GM21825 (cell line): ENCODE results near the gene LMO4.

Experiments
- ATAC-seq: cut with Tn5 transposase; IDR thresholded peaks from one replicate; pipeline ENCODE4 v1.9.1; 2021; ENCODE audit warnings: mild to moderate bottlenecking, moderate library complexity; ENCODE audit not compliant: unreplicated experiment

LMO4 gene

GRCh38 chr1:87327376-87328271 is 1.1 kb upstream of the LMO4 start:
- no peak for ATAC-seq

GRCh38 chr1:87329051-87329525 is 408 bp downstream of the LMO4 start:
- ATAC-seq, result no peak

GRCh38 chr1:87329526-87330056 is 911 bp downstream of the LMO4 start:
- no peak for ATAC-seq

GRCh38 chr1:87330057-87330884 is 1.6 kb downstream of the LMO4 start:
- ATAC-seq, result no peak

GRCh38 chr1:87330885-87331364 is 2.2 kb downstream of the LMO4 start:
- ATAC-seq, result no peak

GRCh38 chr1:87331365-87332241 is 2.9 kb downstream of the LMO4 start:
- peak; percentile 20 for ATAC-seq

GRCh38 chr1:87333692-87334347 is 5.1 kb downstream of the LMO4 start:
- no peak for ATAC-seq

GRCh38 chr1:87334351-87335174 is 5.9 kb downstream of the LMO4 start:
- no peak for ATAC-seq

GRCh38 chr1:87335175-87335884 is 6.7 kb downstream of the LMO4 start:
- peak; percentile 54 for ATAC-seq

GRCh38 chr1:87336623-87337067 is 8.0 kb downstream of the LMO4 start:
- no peak for ATAC-seq

GRCh38 chr1:87337606-87338005 is 8.9 kb downstream of the LMO4 start:
- no peak for ATAC-seq

GRCh38 chr1:87338566-87338965 is 9.9 kb downstream of the LMO4 start:
- no peak for ATAC-seq

GRCh38 chr1:87344231-87344630 is 15.6 kb downstream of the LMO4 start:
- no peak for ATAC-seq

GRCh38 chr1:87346130-87346814 is 17.6 kb downstream of the LMO4 start:
- no peak for ATAC-seq

GRCh38 chr1:87348341-87349019 is 19.8 kb downstream of the LMO4 start:
- ATAC-seq, result no peak

- ATAC-seq, result no peak
Observed at GRCh38 chr1:87349036-87349435, 20.4 kb downstream of the LMO4 start.

- no peak for ATAC-seq
Observed at GRCh38 chr1:87355894-87356293, 27.2 kb downstream of the LMO4 start.
